GM18511 (cell line): ENCODE measurements around the gene NPAS1.
"Not testable (repeated sequence)": the region's sequence is repeated elsewhere in the genome, so short reads cannot be mapped to it uniquely, and the experiment has no call there.

Source experiments
- ATAC-seq: cut with Tn5 transposase; IDR thresholded peaks from one replicate; pipeline ENCODE4 v1.9.1; 2021; ENCODE audit warnings: mild to moderate bottlenecking, moderate library complexity; ENCODE audit not compliant: unreplicated experiment

The NPAS1 gene

DNA sequence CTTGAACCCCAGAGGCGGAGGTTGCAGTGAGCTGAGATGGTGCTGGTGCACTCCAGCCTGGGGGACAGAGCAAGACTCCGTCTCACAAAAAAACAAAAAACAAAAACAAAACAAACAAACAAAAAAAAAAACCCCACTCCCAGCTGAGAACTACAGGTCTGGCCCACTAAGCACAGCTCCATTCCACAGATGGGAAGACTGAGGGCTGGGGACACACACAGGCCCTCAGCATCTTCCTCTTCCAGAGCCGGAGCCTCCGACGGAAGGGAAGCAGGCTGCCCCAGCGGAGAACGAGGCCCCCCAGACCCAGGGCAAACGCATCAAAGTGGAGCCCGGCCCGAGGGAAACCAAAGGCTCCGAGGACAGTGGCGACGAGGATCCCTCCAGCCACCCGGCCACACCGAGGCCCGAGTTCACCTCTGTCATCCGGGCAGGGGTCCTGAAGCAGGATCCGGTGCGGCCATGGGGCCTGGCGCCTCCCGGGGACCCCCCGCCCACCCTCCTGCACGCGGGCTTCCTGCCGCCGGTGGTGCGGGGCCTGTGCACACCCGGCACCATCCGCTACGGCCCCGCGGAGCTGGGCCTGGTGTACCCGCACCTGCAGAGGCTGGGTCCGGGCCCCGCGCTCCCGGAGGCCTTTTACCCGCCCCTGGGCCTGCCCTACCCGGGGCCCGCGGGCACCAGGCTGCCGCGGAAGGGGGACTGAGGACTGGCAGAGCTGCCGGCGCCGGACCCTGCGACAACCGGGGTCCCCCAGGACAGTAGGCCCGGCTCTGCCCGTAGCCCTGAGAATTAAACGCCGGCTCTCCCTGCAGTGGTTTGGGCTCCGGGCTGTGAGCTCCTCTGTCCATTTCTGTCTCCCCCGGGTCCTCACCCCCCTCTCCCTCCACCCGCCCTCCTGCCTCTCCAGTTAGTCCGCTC is 25.6 kb downstream of the NPAS1 start:
- no peak for ATAC-seq

DNA sequence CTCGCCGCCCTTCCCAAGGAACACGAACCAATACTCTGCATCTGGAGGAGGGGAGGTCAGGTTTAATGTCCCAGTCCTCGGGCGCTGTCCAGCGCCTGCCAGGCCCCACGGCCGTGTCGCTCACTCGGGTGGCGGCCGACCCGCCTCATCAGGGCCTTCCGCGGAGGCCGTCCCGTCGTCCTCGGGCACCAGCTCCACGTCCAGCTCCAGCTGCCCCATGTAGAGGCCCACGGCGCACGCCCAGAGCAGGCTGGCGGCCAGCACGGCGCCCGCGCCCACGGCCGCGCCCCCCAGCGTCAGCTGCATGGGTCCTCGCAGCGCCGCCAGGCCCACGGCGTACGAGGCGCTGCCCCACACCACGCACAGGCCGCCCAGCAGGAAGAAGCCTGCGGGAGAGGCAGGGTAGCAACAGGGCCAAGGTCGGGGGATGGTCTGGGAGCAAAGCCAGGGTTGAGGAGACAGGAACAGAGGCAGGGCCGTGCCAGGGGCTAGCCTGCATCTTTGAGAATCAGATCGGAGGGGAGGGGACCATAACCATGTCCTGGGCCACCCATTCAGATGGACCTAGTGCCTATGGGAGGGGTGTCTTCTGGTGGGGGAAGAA is 26.3 kb downstream of the NPAS1 start:
- no peak for ATAC-seq

DNA sequence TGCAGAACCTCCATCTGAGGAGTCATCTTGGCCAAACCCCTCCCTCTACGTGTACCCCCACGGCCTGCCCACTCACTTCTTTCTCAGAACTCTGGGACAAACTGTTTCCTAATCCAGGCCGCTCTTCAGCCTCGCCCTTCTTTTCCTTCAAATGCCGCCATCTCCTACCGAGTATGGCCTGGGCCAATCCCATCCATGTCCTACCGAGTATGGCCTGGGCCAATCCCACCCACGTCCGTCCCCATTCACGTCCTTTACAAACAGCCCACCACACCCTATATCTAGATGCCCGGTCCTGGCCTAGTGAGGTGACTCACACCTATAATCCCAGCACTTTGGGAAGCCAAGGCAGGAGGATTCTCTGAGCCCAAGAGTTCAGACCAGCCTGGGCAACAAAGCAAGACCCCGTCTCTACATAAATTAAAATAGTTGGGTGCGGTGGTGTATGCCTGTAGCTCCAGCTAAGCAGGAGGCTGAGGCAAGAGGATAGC is 27.7 kb downstream of the NPAS1 start:
- no peak for ATAC-seq

DNA sequence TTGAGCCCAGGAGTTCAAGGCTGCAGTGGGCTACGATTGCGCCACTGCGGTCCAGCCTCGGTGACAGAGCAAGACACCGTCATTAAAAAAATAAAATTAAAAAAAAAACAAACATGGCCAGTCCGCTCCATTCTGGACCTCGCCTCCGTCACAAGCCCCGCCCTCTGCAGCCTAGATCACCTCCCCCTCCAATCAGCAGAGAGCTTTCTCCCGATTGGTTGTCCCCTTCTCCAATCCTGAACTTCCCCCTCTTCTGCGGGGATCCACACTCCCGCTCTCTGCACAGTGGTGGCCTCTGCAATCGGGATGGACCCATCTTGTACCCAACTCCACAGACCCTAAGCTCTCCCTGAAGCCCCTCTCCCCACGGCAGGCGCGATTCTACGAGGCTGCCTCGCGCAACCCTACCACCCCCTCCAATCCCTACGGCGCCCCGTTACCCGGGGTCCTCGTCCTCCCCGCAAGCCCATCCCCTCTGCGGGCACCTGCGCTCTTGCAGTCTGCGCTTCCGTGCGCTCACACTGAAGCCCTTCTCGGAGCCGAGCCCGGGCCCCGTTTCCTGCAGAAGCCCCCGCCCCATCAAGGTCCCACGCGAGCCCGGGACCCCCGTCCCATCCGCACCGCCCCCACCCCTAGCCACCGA is 28.2 kb downstream of the NPAS1 start:
- peak; percentile 44 for ATAC-seq

DNA sequence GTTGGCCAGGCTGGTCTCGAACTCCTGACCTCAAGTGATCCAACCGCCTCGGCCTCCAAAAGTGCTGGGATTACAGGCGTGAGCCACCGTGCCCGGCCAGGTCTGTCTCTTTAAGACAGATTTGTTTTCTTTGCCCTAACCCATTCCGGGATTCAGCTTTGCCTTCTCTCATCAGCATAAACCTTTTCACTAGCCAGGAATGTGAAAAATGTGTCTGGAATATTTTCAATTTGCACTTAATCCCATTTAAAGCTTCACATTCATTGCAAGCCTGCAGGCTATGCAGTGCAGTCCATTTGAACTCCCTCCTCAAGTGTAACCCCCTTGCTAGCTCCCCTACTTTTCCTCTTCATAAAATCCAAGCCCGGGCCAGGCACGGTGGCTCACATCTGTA is 29.7 kb downstream of the NPAS1 start:
- ATAC-seq = no peak

DNA sequence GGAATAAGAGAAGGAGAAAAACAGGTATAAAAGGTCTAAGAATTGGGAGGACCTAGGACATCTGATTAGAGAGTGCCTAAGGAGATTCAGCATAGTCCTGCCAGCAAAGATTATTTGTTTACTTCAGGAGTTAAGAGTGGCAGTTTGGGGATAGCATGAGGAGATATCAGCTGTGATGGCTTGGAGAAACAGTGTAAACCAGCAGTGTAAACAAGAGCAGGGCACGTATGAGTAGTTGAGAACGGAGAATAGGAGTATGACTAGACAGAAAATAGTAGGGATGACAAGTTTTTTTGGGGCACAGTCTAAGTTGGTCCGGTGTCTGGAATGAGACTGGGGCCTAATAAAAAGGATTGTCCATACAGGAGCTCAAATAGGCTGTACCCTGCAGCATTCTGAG is 30.9 kb downstream of the NPAS1 start:
- not testable (repeated sequence) for ATAC-seq

DNA sequence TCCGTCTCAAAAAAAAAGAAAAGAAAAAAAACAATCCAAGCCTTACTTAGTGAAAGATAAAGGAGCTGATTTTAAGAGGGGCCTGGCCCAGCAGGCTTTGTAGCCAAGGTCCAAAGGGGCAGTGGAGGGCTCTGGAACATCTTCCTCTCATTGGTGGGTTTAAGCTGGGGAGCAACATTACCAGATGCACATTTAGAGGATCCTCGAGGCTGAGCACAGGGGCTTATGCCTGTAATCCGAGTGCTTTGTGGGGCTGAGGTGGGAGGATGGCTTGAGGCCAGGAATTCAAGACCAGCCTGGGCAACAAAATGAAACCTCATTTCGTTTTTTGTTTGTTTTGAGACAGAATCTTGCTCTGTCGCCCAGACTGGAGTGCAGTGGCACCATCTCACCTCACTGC is 36.8 kb downstream of the NPAS1 start:
- ATAC-seq = no peak

DNA sequence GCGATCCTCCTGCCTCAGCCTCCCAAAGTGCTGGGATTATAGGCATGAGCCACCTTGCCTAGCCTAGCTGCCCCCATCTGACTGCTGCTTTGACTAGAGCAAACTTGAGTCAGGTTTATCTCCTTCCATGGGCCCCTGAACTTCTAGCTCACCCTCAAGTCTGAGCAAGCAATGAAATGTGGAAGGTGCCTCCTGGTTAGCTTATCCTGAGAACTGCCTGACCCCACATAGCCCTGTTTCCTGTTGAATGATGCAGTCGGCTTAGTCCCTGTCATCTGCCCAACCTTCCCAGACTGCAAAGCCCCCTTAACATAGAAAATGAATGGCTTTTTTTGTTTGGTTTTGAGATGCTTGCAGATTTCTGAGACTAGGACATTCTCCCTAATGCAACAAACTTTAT is 37.7 kb downstream of the NPAS1 start:
- ATAC-seq = no peak

DNA sequence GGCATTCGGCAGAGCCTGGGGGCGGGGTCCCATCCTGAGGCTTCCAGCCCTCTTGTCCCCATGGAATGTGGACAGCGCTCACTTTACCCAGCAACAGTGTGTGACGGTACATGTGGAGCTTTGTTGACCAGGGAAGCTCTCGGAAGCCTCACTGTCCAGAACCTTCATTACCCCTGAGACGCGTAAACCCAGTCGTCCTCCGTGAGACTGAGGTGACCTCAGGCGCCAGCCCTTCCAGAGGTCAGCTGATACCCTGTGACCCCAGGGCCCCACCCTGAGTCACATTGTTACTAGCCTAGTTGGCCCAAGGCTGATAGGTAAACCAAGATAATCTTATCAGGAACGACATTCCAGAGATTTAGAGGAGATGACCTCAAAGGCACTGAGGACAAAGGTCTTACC is 39.0 kb downstream of the NPAS1 start:
- no peak for ATAC-seq

DNA sequence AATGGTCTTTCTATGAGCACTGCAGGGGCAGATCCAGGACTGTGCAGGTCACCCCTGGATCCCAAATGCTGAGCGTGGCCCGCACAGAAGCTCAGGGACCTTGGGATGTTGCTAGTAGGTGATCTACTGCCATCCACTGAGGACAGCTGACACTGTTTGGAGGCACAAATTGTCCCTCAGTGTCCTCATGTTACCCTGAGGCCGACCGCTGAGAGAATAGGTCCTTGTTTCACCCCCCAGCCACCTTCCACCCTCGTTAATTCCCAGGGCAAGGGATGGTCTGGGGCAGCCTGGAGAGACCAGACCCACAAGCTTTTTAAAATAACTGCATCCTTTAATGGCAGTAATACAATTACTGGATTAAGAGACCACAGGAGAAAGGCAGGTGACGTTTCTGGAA is 44.2 kb downstream of the NPAS1 start:
- ATAC-seq = no peak

DNA sequence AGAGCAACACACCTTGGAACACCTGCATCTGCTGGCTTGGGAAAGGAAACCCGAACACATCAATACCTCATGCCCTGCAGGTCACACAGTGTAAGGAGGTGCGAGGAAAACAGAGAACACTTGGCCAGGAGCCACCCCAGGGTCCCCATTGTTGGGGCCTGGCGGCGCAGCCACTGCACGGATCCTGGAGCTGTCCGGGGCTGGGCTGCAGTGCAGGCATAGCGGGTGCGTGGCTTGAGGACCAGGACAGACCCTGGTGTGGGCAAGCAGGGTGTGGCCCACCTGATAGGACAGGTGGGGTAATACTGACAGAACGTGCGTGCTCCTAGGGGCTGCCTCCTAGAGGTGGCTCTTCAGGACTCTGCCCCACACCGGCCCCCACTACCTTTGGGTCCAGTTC is 45.6 kb downstream of the NPAS1 start:
- no peak for ATAC-seq

DNA sequence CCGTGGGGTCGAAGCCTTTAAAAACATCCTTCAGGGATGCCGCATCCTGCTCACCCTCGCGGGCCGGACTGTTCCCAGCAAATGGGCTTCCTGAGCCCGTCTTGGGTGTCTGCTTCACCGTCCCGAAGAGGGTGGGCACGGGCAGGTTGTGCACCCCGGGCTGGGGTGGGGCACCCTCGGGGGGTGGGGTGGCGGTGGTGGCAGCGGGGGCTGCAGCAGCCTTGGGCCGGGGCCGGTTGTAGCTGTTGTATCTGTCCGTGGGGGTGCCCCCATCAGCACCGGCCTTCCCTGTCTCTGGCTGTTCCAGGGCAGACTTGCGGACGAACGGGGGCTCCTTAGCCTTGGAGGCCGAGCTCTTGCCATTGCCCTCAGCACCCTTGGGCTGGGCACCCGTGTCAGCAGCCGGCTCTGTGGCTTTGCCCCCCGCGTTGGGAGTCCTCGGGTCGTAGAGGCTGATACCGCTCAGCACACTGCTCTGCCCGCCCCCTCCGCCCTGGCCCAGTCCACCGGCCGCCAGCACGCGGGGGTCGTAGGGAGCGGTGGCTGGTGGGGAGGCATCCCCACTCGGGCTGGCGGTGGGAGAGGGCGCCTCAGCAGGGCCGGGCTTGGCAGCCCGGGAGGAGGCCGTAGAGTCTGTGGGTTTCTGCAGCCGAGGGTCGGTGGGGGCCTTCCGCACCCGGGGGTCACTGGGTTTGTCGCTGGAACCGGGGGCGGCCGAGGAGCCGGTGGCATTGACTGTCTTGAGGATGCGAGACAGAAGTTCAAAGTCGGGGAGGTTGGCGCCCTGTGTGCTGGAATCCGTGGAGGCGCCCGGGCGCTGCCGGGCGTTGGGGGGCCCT is 47.0 kb downstream of the NPAS1 start:
- ATAC-seq = no peak

DNA sequence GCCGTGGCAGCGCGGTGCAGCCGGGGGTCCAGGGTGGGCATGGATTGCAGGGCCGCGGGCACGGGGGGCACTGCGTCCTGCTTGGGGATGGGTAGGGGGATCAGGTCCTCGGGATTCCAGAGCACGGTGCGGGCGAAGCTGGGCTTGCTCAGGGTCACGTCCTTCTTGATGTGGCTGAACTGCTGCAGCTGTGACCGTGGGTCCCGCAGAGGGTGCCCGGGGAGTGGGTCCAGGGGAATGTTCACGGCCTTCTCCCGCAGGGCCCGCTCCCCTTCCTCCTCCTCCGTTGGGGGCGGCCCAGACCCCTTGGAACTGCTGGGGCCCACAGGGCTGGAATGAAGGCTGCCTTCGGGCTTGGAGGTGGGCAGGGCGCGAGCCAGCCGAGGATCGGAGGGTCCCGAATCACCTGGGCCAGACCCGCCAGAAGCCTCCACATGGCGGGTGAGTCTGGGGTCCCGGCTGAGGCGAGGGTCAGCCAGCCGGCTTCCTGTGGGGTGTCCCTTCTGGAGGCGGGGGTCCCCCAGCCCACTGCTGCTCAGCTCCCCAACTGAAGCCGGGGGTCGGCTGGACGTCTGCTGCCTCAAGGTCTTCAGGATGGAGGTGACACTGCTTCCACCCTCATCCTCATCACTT is 47.7 kb downstream of the NPAS1 start:
- ATAC-seq = no peak

DNA sequence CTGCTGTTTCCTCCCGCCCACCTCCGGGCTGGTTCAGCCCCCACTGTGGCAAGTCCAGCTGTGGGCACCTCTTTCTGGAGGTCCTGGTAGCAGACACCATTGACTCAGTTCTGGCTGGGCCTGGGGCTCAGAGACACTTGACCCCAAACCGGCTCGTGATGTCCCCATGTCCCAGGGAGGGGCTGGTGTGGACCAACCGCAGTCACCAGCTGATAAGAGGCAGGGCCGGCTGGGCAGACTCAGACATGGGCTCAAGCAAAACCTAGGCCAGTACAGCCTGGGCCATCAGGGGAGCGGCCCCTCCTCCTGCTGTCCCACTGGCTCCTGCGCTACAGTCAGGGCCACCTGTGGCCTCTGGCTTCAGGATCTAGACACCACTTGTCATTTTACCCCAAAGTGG is 48.6 kb downstream of the NPAS1 start:
- no peak for ATAC-seq

DNA sequence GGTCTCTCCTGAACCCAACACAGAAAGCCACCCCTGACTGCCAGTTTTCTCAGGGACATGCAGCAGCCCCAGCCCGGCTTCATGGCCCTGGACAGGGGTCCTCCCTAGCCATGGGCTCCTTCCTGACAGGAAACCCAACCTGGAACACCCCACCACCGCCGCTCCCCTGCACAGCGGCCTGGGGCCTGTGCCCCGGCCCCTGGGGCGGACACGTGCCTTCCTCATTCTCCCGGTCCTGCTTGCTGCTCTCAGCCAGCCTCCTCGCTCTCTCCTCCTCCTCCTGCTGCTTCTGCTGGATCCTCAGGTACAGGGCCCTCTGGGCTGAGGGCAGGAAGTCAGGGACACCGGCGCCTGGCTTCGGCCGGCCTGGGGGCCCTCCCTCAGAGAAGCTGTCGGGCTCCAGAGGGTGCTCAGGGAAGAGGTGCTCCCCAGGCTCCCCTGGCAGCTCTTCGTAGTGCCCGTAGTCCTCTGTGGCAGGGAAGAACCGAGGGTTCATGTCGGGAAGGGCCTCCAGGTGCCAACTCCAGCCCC is 49.3 kb downstream of the NPAS1 start:
- ATAC-seq = no peak

DNA sequence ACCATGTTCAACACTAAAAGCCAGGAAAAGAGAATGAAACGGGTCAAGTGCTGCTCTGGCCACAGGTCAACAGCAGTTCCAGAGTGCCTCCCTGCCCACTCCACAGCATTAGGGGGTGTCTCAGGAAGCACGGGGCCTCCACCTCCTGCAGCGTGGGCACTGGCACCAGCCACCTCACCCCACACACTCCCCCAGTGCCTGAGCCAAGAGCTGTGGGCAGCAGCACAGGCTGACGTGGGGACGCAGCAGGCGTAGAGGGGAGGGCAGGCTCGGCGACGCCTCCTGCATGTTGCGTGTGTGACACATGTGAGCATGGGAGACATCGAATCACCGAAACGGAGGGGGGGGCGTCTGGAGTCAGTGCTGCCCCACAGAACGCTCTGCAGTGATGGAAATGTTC is 50.2 kb downstream of the NPAS1 start:
- no peak for ATAC-seq

DNA sequence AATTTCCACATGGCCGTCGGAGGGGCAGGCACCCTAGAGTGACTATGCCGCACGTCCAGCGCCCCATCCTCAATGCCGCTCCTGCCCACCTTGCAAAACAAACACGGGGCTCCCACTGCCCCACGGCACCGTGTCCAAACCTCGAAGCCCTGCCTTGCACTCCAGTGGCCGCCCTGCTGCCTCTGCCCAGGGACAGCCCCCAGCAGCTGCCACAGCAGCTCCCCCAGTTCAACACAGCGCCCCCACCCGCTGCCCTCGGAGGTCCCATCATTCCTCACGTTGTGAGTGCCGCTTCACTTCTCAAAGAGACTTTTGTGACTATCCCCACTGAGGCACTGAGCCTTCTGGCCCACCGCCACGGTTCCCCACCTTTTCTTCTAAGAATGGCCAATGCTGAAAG is 51.1 kb downstream of the NPAS1 start:
- ATAC-seq = no peak

DNA sequence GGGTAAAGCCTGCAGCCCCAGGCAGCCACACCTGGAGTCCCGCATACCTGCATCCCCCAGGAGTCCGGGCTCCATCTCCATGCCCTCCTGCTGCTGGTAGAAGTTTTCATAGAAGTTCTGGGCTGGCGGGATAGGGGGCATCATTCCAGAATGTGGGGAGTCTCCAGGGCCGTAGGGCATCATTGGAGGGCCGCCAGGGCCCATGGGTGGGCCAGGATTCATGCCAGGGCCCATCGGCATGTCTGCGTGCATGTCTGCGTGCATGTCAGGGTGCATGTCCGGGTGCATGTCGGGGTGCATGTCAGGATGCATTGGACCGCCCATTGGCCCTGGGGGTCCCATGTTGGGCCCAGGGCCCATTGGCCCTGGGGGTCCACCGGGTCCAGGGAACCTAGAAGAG is 52.1 kb downstream of the NPAS1 start:
- ATAC-seq = no peak

DNA sequence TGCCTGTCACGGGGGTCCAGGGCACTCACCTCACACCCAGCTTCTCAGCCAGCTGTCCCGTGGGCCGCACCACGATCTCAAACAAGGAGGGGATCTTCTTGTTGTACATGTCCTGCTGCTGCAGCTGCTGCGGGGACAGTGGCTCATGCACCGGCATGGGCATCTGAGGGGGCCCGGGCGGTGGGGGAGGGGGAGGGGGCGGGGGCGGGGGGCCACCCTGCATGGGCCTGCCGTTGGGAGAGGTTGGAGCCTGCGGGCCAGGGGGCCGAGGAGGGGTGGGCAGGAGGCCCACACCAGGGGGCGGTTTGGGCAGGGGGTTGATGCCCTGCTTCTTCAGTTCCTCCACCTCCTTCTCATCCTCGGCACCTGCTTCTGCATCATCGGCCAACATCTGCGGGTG is 52.7 kb downstream of the NPAS1 start:
- ATAC-seq = no peak

DNA sequence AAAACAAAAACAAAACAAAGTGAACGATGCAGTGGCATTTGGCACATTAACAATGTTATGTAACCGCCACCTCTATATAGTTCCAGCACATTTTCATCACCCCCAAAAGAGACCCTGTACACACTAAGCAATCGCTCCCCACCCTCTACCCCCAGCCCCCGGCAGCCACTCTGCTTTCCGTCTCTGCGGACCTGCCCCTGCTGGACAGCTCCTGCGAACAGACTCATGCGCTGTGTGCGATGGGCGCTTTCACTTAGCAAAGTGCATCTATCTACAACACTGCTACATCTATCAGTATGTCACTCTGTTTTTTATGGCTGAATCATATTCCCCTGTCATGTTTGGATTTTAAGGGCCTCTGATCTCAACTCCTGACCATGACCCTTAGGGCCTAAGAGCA is 53.9 kb downstream of the NPAS1 start:
- no peak for ATAC-seq
